H1 (cell line): Measurements from ENCODE around the gene RAB22A. TPM values are rescaled to one million over a fixed set of nuclear protein-coding genes. Genes with fewer than 3 reads are reported as not detected.

Experiments used
- ASH2L ChIP-seq: fragments of 200-600, 300-600 bp; sonication (generic); IDR thresholded peaks from one replicate; pipeline ENCODE4 v1.7.1; 2017; ENCODE audit warnings: low read length
- BRCA1 ChIP-seq: IDR thresholded peaks from 2 replicates; pipeline ENCODE4 v1.6.1; 2012; ENCODE audit warnings: low read depth, low read length, improper control_type of control experiment
- CBX8 ChIP-seq: fragments of 300-800, 300-1000 bp; sonication (generic); IDR thresholded peaks from 2 replicates; pipeline ENCODE4 v1.7.1; 2016; ENCODE audit warnings: low read depth, low read length, borderline replicate concordance
- CREB1 ChIP-seq: IDR thresholded peaks from 2 replicates; pipeline ENCODE4 v1.6.1; 2012; ENCODE audit warnings: inconsistent platforms
- CTBP2 ChIP-seq: IDR thresholded peaks from 2 replicates; pipeline ENCODE4 v1.7.0; 2011; ENCODE audit warnings: borderline replicate concordance, mild to moderate bottlenecking, moderate library complexity, mixed read lengths, low read length; ENCODE audit not compliant: insufficient read depth, insufficient read length
- EP300 ChIP-seq, 2 experiments: IDR thresholded peaks; 1 replicate in 1 of 2; 2 replicates in 1 of 2; pipeline ENCODE4 v1.6.1; 2011 to 2012; ENCODE audit warnings: low read depth in 2 of 2, low read length in 2 of 2, mild to moderate bottlenecking in 2 of 2, borderline replicate concordance in 1 of 2, inconsistent platforms in 1 of 2, moderate library complexity in 1 of 2
- EZH2 ChIP-seq: fragments of 200-600 bp; sonication (generic); IDR thresholded peaks from 2 replicates; pipeline ENCODE4 v1.7.1; 2012; ENCODE audit warnings: low read depth, mild to moderate bottlenecking, moderate library complexity, low read length, inconsistent platforms; ENCODE audit not compliant: severe bottlenecking
- FOSL1 ChIP-seq: IDR thresholded peaks from 2 replicates; pipeline ENCODE4 v1.6.1; 2011; ENCODE audit warnings: mild to moderate bottlenecking, low read depth, low read length, moderate library complexity; ENCODE audit not compliant: insufficient read depth
- JUN ChIP-seq: IDR thresholded peaks from 2 replicates; pipeline ENCODE4 v1.6.1; 2011; ENCODE audit warnings: low read depth, mild to moderate bottlenecking, improper control_type of control experiment, low read length
- MAFK ChIP-seq: IDR thresholded peaks from 2 replicates; pipeline ENCODE4 v1.6.1; 2012; ENCODE audit warnings: low read depth, mild to moderate bottlenecking, improper control_type of control experiment, low read length
- POLR2A ChIP-seq, 2 experiments: IDR thresholded peaks; 1 replicate in 1 of 2; 2 replicates in 1 of 2; pipeline ENCODE4 v1.6.1; 2011; ENCODE audit warnings: low read depth in 2 of 2, low read length in 2 of 2, mild to moderate bottlenecking in 2 of 2; ENCODE audit errors: control extremely low read depth in 1 of 2
- POLR2AphosphoS5 ChIP-seq: IDR thresholded peaks from 2 replicates; pipeline ENCODE4 v1.6.1; 2011; ENCODE audit warnings: low read depth, low read length
- RAD21 ChIP-seq, 2 experiments: IDR thresholded peaks in 1 of 2; conservative IDR thresholded peaks in 1 of 2; 2 replicates each; pipeline ENCODE4 v1.6.1; 2011; ENCODE audit warnings: low read depth in 2 of 2, low read length in 2 of 2, improper control_type of control experiment in 1 of 2, inconsistent platforms in 1 of 2, mild to moderate bottlenecking in 1 of 2, moderate library complexity in 1 of 2
- RBBP5 ChIP-seq: IDR thresholded peaks from 2 replicates; pipeline ENCODE4 v1.7.1; 2012; ENCODE audit warnings: low read depth, mild to moderate bottlenecking, inconsistent platforms, low read length, moderate library complexity, borderline replicate concordance
- RFX5 ChIP-seq: IDR thresholded peaks from 2 replicates; pipeline ENCODE4 v1.6.1; 2011; ENCODE audit warnings: low read depth, low read length, improper control_type of control experiment, borderline replicate concordance
- SP1 ChIP-seq: IDR thresholded peaks from 2 replicates; pipeline ENCODE4 v1.6.1; 2011; ENCODE audit warnings: low read depth, low read length
- SP4 ChIP-seq: IDR thresholded peaks from 2 replicates; pipeline ENCODE4 v1.6.1; 2012; ENCODE audit warnings: low read length, inconsistent platforms
- SRF ChIP-seq: IDR thresholded peaks from 2 replicates; pipeline ENCODE4 v1.6.1; 2011; ENCODE audit warnings: mild to moderate bottlenecking, low read depth, low read length, moderate library complexity
- TBP ChIP-seq: IDR thresholded peaks from 2 replicates; pipeline ENCODE4 v1.6.1; 2011; ENCODE audit warnings: low read depth, low read length, improper control_type of control experiment
- YY1 ChIP-seq: IDR thresholded peaks from 2 replicates; pipeline ENCODE4 v1.6.1; 2011; ENCODE audit warnings: low read depth, mild to moderate bottlenecking, low read length
- polyA plus RNA-seq, 7 experiments: library from polyadenylated mRNA; depleted of rRNA in 3 of 7; stranded (reverse) in 5 of 7; unstranded in 2 of 7; fragments of >200 nt in 5 of 7; fragments of 200-250 nt in 2 of 7; gene quantifications; 1 replicate in 5 of 7; 2 replicates in 1 of 7; 4 replicates in 1 of 7; pipeline versions ENCODE4 v1.2.1 to v1.2.3, GENCODE V29; 2011 to 2013; ENCODE audit warnings: missing spikeins in 2 of 7, mixed read lengths in 2 of 7
- total RNA-seq: library from RNA; stranded (reverse); fragmentation: NEBNext Ultra II Directional; extraction: Animal tissue kit (Norgen Biotek cat#: 25700); gene quantifications from 2 replicates; pipeline ENCODE4 v1.2.1, GENCODE V29; 2021
- TF ChIP-seq, protein P1 (sequence below): IDR thresholded peaks from 2 replicates; pipeline ENCODE4 v1.6.1; 2012; ENCODE audit warnings: low read length, inconsistent platforms

RAB22A gene
- total and polyA plus RNA-seq, 2 of the 8 experiments (the other 6 are each of a cell fraction or from before 2014, with no cell fraction given), result 3.1 to 6.6 TPM

DNA sequence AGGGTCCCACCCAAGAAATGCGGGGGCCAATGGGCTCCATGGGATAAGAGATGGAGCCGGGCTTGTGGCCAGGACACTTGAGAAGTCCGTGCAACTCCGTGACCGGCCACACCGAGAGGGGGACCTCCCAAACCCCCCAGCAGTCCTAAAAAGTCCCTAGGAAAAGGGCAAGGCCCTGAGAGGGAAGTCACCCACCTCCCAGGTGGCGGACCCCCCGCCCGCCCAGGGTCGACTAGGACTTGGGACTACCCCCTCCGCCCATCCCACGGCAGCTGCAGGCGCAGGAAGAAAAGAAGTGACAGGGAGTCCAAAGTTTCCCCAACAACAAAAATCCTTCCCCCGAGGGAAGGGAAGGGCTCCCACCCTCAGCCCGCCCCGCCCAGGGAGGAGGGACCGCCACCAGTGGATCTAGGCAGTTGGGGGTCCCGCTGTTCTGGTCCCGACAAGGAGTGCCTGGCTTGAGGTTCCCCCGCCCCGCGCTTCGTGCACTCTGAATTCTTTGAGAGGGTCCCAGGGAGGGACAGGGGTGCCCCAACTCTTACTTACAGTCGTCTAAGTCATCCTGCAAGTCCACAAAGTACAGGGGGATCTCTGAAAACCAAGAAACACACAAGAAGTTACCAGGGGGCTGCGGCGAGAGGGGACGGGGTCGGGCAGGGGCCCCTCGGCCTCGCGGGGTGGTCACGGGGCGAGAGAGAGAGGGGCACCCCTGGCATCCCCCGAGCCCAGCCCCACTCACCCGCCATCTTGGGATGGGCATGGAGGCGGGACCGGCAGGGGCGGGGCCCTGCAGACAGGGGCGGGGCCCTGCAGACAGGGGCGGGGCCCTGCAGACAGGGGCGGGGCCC is 611 bp upstream of the RAB22A start (continued):
- TF ChIP-seq BRCA1 (no peak), MAFK (no peak), SP4 (no peak), ASH2L (peak; percentile 16), FOSL1 (no peak), EZH2 (no peak), CBX8 (no peak), POLR2AphosphoS5 (peak; percentile 55; the same call in 1 of the 2 replicates), CTBP2 (no peak), SRF (no peak), RBBP5 (no peak), CREB1 (no peak), RFX5 (no peak), RAD21 (IDR thresholded peaks at IDR 0.05 in 1 of 2, conservative IDR thresholded peaks at IDR 0.05 in 1 of 2; ENCODE audit: low read depth in 2 of 2, low read length in 2 of 2) (no peak), TBP (peak; percentile 28; the same call in 1 of the 2 replicates), SP1 (no peak), EP300 (IDR thresholded peaks at IDR 0.05; ENCODE audit: borderline replicate concordance in 1 of 2, low read depth in 2 of 2, low read length in 2 of 2) (no peak), JUN (no peak), POLR2A (IDR thresholded peaks at IDR 0.05; ENCODE audit: control extremely low read depth in 1 of 2, low read depth in 2 of 2, low read length in 2 of 2) (peak; percentile 54 to 89), YY1 (no peak; the same call in 1 of the 2 replicates)
- TF ChIP-seq, protein P1, sequence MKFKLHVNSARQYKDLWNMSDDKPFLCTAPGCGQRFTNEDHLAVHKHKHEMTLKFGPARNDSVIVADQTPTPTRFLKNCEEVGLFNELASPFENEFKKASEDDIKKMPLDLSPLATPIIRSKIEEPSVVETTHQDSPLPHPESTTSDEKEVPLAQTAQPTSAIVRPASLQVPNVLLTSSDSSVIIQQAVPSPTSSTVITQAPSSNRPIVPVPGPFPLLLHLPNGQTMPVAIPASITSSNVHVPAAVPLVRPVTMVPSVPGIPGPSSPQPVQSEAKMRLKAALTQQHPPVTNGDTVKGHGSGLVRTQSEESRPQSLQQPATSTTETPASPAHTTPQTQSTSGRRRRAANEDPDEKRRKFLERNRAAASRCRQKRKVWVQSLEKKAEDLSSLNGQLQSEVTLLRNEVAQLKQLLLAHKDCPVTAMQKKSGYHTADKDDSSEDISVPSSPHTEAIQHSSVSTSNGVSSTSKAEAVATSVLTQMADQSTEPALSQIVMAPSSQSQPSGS, result no peak
